Right hindlimb (tissue), 1 donor: ENCODE data around the gene ATP11A.

Source experiments
- DNase-seq: peaks from one replicate; pipeline ENCODE4 v3.0.0-alpha.2; 2018

The ATP11A gene

DNA sequence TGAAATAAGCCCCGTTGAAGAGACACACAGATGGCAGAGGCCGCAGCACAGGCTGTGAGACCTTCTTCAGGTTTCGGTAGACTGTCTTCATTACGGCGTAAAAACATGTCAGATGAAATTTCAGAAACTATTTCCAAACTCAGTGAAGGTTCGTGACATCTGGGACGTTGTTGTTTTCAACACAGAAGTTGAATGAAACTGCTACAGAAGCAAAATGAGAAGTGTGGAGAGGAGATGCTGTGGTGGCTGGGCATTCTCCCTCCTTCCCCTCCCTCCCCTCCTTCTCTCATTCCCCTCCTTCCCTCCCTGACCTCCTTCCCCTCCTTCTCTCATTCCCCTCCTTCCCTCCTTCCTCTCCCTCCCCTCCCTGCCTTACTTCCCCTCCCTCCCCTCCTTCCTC, 113.6 kb downstream of the ATP11A start:
- DNase-seq, result peak; percentile 5

DNA sequence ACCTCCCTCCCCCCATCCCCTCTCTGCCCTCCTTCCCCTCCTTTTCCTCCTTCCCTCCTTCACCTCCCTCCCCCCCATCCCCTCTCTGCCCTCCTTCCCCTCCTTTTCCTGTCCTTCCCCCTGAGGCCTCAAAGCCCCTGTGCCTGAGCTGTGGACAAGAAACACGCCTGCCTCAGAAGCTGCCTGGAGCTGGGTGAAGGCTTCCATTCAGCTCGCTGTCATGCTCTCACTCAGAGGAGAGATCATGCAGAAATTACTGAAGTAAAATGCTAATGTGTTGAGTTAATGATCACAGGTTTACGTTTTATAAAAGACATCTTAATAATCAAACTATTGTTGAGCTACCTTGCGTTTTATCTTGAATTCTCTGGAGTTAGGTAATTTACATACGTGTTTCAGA, 114.5 kb downstream of the ATP11A start:
- peak; percentile 17 for DNase-seq

DNA sequence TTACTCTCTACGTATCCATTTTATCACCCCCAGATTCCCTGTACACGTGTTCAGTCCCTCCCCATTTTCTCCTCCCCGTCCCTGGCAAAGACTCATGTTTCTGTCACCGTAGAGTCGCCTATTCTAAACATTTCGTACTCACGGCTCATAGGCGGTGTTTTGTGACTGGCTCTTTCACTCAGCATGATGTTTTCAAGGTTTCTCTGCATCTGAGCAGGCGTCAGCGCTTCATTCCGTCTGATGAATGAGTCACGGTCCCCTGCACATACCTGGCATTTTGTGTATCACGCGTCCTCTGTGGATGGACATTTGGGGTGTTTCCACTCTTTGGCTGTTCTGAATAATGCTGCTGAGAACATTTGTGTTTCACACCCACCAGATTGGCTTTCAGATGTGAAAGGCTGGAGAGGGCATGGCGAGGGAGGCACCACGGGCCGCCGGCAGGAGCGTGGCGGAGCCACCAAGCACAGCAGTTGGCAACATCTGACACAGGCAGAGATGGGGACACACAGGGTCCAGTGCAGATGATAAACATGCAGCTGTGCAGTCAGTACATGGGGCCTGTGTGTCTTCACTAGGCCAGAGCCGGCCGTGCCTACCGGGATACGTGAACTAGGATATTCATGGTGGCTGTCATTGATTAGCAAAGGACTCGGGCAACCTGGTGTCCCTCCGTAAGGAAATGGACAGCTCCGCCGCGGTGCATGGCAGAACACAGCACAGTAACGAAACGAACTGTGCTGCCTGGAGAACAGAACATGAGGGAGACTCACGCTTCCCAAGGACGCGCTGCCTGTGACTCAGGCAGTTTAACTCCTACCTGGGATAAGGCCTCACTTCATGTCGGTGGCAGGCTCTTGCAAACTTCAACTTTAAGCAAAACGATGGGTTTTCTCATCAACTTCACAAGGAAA, 117.2 kb downstream of the ATP11A start:
- DNase-seq, result peak; percentile 4

DNA sequence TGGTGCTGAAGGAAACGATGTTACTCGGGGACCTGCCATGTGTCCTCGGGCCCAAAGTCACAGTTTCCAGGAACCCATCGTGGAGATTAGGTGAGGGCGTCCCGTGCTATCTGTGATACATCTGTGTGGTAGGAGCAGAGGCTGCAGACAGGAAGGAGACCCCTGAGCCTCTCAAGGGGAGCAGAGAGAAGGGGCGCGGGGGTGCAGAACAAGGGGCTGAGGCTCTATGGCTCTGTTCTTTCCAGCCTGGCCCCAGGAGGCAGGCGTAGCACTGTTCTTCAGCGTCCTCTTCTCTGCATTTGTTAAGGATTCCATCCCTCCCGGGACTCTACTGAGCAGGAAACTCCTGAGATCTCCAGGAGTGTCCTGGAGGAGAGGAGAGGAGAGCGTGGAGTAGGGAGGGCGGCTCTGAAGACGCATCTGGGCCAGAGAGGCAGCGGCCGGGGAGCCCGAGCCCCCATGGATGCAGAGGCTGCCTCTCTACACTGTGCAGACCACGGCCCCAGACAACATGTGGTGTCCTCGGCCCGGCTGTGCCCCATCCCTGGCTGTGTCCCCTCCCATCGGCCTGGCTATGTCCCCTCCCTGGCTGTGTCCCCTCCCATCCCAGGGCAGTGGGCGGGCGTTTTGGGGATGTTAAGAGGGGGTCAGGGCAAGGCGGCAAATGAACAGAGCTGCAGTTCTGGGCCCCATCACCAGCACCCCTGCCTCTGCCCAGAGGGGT, 118.0 kb downstream of the ATP11A start:
- peak; percentile 12 for DNase-seq

DNA sequence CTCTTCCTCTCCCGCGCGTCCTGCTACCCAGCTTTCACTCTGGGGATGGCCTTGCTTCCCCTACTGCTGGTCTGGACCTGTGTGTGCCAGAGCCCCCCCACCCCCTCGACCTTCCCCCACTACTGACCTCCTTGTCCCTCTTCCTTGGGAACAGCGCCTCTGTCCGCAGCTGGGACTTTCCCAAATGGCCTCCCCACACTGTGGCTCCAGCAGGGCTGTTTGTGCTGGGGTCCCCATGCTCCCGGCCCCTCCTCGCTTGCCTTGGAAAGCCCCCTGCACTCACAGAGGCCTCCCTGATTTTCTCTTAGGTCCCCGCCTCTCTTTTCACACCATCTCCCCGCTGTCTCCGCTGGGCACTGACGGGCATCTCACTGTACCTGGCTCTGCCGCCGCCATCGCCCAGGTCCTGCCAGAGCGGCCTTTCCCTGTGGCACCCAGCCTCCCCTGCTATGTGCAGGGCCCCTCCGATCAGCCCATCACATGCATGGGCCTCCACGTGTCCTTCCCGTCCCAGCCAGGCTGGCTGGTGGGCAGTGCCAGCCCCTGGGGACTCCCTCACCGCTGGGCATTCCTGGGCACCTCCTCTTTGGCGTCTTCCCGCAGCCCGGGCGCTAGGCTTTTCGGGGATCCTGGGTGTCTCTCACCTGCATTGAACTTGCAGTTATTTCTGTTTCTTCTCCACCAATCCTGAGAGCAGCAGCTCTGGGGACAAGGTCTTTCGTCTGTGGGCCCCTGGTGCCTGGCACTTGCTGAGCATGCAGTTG, 118.7 kb downstream of the ATP11A start:
- DNase-seq, result peak; percentile 12

DNA sequence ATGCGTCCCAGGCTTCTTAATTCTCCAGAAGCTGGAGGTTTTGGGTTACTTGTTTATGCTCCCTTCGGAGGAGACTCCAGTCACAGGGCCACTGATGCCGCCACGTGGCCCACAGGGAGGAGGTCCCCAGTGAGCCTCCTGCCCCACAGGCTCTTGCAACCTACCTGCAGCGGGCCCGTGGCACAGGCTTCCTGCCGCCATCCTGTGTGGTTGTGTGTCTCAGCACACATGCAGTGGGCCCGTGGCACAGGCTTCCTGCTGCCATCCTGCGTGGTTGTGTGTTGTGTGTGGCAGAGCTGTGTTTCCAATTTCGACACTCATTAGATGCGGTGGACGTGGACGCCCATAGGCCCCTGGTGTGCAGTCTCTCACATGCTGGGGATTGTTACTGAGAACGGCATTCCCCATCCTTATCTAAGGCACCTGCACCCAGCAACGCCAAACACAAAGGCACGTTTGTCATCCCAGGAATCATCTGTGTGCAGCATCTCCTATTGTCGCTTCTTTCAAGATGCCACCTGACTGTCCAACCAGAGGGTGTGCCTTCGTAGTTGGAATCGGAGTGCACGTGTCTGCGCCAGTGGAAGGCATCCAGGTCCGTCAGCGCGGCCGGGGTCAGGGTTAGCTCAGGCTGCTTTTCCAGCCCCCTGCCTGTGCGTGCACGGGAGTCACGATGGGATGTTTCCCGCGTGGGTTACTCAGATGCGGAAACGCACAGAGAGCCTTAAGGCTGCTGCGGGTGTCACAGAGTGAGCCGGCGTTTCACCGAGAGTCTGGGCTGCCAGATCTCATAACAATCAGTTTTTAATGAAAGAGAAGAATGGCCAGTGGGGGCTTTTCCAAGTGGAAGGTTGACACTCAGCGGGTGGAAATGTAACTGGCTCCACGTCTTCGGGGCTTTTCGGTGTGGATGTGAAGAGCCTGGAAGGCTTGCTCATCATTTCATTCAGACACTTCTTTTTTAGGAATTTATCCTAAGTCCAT, 119.8 kb downstream of the ATP11A start:
- DNase-seq, result peak; percentile 8

DNA sequence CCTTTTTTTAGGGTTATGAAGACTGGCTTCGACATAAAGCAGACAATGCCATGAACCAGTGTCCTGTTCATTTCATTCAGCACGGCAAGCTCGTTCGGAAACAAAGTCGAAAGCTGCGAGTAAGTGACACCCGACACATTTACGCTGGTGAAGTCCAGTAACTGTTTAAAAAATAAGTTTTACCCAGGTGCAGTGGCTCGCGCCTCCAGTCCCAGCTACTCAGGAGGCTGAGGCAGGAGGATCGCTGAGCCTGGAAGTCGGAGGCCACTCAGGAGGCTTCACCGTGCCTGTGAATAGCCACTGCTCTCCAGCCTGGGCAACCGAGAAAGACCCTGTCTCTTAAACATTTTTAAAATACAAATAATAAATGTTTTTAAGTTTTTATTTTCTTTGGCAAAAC, 120.8 kb downstream of the ATP11A start:
- no peak for DNase-seq

DNA sequence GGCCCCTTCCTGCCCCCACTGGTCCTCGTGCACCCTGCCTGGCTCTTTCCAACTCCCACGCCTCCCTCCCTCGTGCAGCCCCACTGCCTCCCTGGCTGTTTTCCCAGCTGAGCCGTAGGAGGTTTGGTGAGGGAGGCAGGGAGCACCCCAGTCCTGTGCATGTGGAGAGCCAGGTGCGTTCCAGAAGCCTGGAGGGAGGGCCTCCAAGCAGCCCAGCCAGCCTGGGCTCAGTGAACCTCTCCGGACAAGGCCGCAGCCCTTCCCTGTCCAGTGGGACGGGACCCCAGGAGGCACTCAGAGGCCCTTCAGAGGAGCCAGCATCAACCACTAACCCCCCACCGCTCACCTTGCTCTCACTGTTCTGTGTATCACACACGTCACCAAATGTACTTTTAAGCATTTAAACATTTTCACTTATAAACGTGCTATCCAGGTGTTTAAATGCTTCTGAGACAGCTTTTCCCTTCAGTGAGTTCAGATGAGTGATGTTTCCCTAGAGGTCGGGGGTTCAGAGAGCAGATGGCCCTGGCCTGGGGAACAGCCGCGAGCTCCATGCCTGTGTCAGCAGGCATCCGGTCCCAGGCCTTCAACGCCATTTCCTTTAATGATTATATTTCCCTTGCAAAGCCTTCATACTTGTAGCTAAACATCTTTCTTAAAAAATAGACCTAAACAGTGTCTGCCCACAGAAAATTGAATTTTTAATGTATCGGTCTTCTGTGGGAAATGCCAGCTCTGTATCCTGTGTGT, 122.6 kb downstream of the ATP11A start:
- DNase-seq, result no peak

DNA sequence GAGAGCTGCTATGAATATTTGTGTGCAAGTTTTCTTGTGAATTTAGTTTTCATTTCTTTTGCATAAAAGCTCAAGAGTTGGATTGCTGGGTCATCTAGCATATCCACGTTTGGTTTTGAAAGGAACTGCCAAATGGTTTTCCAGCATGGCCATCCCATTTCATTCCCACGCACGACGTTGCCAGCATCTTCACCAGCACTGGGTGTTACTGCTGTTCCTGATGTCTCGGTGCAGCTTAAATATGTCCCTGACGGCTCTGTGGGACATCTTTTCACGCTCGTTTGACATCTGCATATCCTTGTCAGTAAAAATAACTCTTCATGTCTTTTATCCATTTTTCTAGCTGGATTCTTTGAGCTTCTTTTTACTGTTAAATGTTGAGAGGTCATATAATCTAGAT, 123.7 kb downstream of the ATP11A start:
- DNase-seq, result no peak

DNA sequence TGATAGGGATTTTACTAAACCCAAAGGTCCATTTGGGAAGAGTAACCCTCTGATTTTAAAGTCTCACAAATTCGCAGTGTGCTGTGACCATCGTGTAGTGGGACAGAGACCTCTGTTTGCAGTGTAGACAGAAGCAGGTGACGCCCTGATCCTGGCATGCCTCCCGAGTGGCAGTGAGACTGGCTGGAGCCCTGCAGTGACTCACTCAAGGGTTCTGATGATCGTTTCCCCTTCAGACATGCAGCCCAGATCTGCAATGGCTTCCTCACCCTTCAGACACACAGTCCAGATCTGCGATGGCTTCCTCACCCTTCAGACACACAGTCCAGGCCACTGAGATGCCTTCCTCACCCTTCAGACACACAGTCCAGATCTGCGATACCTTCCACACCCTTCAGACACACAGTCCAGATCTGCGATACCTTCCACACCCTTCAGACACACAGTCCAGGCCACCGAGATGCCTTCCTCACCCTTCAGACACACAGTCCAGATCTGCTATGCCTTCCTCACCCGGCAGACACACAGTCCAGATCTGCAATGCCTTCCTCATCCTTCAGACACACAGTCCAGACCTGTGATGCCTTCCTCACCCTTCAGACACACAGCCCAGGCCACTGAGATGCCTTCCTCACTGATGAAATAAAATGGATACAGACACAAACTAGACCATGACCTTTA, 125.2 kb downstream of the ATP11A start:
- no peak for DNase-seq

DNA sequence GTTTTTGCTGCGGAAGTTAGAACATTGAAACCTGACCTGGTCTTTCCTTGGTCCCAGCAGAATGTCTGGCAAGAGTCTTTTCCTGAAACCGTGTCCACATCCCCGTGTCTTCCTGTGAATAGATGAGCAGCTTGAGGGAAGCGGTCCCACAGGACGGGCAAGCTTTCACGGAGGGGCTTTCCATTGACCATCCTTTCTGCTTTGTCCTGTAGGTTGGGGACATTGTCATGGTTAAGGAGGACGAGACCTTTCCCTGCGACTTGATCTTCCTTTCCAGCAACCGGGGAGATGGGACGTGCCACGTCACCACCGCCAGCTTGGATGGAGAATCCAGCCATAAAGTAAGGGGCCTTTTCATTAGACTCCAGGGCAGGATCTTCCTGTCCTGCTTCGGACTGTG, 126.0 kb downstream of the ATP11A start:
- DNase-seq, result no peak

DNA sequence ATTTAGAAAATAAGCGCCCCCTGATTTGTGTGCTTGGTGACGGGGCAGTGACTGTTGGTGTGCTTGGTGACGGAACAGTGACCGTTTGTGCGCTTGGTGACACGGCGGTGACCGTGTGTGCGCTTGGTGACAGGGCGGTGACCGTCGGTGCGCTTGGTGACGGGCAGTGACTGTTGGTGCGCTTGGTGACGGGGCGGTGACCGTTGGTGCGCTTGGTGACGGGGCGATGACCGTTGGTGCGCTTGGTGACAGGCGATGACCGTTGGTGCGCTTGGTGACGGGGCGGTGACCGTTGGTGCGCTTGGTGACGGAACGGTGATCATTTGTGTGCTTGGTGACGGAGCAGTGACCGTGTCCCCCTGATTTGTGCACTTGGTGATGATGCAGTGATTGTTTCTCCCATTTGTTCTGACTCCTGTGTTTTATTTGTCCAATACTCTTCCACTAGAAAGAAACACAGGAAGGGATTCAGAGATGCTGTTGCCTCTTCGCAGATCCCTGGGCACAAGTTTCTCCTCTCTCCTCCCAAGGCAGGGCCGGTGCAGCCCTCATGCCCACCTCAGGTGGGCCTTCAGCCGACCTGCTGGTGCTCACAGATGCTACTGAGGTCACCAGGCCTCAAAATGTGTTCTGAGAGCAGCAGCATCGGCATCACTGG, 128.3 kb downstream of the ATP11A start:
- no peak for DNase-seq

DNA sequence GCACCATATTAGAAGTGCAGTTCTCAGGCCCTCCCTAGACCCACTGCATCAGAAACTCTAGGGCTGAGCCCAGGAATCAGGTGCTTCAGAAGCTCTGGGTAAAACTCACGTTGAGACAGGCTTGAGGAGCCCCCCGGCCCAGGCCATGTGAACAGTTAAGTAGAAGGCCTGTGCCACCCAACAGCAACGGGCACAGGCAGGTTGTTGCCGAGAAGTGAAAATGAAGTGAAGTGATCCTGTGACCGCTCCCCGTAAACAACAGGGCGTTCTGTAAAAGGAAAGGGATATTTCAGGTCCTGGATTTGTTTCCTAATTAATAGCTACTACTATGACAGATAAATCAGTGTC, 128.8 kb downstream of the ATP11A start:
- no peak for DNase-seq

DNA sequence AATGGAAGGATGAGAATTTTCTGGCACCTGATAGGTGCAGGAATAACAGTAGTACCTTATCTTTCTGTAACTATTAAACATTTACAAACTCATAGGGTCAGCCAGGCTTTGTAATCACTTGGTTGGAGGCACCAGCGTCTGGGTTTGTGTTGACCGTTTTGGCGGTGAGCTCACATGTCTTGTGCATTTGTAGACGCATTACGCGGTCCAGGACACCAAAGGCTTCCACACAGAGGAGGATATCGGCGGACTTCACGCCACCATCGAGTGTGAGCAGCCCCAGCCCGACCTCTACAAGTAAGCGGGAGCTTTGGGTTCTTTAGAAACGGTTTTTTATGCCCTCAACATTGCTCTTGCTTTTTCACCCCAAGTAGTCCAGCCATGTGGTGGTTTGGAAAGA, 129.3 kb downstream of the ATP11A start:
- no peak for DNase-seq

DNA sequence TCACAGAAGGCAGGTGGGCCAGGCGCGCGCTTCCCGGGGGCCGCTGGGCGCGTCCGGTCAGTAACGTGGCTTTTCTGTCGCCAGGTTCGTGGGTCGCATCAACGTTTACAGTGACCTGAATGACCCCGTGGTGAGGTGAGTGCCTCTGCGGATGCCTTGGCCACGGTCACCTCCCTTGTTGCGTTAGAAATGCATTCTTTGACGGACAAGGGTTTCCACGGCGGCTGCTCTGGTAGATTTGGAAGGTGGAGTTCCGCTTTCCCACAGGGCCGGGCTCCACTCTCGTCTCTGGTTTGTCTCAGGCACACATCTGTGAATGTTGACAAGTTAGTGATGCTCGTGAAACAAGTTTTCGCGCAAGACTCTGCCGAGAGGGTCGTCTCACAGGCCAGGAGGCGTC, 130.0 kb downstream of the ATP11A start:
- peak; percentile 5 for DNase-seq

DNA sequence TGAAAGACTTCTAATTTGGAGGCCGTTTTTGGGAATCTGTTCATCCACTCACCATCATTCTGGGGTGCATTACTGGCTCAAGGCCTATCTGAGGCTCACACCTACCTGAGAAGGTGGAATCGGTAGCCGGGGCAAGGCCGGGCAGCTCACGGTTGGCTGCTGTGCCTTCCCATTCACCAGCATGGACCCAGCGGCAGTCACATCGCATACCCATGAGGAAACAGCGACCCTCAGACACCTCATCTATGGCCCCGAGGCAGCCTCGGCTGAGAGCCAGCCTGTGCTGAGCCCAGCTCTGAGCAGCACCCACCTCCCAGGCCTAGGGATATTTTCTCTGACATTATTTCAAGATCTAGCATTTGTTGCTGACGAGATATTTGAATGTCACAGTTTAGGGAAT, 130.5 kb downstream of the ATP11A start:
- no peak for DNase-seq

DNA sequence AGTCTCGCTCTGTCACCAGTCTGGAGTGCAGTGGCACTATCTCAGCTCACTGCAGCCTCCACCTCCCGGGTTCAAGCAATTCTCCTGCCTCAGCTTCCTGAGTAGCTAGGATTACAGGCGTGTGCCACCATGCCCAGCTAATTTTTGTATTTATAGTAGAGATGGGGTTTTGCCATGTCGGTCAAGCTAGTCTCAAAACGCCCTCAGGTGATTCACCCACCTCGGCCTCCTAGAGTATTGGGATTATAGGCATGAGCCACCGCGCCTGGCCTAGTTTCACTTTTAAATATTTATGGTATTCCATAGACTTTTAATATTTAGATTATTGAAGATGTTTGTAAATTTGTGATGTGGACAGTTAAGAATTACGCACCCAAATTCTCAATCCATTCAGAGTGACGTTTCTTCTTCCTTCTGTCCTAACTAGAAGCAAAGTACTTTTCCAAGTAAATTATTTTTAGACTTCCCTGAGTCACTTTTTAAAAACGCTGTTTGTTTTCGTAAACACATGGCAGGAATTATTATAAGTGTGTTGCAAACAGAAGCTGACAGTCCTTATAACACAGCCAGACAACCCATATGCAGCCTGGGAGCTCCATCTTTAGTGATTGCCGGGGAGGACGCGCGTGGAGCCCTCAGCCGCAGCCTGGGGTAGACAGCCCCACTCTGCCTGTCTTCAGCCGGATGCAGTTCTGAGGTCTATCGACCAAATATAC, 131.7 kb downstream of the ATP11A start:
- DNase-seq, result no peak

DNA sequence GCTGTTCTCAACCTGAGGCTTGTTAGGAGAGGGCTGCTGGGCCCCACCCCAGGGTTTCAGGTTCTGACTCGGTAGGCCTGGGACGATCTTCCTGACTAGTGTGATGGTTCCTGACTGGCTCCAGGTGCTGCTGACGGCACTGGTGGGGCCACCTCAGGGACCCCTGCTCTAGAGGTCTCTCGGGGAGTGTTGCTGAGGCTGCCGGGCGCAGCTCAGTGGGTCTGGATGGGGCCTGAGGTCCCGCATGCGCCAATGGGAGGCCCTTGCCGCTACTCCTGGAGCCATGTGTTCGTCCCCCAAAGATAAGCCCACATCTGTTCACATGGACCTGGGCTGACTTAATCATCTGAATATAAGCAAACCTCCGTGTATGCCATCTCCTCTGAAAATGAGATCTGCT, 133.0 kb downstream of the ATP11A start:
- DNase-seq, result no peak

DNA sequence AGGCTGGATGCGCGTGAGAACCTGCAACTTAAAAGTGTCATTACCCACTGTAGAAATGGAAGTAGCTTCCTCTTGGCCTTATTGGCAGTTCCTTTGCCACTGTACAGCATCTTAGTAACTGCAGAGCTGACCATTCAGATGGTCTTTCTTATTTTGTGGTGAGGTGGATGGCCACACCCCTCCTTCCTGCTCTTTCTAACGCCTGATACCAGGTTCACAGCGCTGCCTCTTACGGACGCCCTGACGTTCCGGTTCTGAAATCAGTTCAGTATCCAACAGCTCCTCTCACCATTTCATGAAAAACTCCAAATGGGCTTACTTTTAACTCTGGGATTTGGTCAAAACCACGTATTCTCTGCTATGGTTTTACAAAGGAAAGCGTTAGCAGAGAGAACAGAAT, 134.6 kb downstream of the ATP11A start:
- no peak for DNase-seq

DNA sequence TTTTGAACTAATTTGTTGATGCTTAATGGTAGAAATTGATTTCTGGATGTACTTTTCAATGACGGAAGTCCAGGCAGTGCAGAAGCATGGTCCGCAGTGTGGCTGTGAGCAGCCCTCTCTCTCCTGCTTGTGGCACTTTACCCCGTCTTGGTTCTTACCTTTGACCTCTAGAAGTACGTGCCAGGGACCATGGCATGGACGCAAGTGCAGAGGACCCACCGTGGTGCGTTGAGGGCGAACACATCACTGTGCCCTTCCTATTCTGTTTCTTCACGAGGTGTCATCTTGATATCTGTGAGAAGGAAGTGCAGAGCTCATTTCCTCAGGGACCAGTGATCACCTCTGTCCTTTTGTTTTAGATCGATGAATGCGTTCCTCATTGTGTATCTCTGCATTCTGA, 135.2 kb downstream of the ATP11A start:
- DNase-seq, result no peak
